EH (cell line): ENCODE data around the gene PPM1H.
A peak's percentile ranks its signal among the peaks of the same experiment; 100 is the strongest.

Source experiments
- DNase-seq: peaks from one replicate; pipeline ENCODE4 v3.0.0-alpha.2; 2015; ENCODE audit warnings: low read depth

Gene PPM1H

GRCh38 chr12:62604373-62604772 lies 330.6 kb downstream of the PPM1H start:
- no peak for DNase-seq

DNA sequence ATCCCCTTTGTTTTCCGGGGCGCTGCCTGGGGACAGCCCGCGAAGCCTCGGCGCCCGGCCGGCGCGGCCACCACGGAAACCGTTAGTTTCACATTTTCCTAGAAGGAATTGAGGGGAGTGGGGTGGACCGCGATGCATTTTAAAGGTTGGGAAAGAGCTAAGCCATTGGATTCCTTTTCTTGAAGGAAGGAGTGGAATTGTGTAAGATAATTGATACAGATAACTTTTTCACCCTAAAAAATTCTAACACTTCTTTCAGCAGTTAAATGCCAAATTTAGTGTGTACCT lies 331.2 kb downstream of the PPM1H start:
- DNase-seq = no peak

- DNase-seq = peak; percentile 92
Measured at GRCh38 chr12:62603061-62603810, 331.7 kb downstream of the PPM1H start.

DNA sequence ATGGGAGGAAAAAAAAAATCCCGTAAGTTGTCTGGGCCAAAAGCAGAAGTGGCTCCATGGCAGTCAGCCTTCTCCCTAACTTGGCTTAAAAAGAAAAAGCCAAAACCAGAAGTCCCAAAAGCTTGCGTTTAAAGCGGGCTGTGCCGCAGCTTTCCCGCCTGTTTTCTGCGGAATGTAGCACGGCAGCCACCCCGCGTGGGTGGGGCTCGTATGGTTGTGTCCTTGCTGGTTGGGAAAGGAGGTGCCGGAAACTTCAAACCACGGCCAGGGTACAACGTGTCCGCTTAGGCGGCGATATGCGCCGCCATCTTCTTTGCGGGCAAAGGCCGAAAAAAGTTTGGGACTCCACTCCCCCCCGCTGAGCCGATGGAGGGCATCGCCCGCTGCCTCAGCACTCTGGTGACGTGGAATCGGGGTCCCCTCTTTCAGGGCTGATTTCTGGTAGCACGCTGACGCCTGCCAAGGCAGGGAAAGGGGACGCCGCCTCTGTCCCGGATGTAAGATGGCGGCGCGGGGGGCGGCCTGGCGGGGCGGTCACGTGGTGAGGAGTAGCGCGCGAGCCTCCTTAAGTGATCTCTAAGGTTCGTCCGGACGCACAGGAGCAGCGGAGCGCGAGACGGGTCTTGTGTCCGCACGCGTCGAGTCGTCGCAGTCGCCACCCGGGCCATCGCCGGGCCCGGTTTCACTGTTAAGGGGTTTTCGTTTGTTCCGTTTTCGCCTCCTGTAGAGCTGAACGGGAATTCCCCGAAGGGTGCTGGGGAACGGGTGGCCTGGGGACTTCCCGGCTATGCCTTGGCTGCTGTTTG lies 332.5 kb downstream of the PPM1H start:
- peak; percentile 94 for DNase-seq

DNA sequence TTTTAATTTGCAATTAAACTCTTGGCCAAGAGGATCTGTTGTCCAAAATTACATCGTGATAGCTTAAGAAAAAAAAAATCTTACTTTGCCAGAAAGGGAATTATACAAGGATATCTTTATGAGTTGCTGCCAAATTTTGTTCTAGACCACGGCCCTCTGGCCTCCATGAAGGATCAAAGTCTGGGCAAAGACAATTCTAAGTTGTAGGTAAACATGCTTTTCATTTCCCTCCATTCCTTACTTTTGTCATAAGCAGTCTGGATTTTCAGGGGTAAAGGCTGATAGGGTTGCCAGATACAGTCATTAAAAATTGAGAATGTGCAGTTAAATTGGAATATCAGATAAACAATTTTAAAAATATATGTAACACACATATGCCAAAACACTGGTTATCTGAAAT lies 333.2 kb downstream of the PPM1H start:
- DNase-seq = no peak

DNA sequence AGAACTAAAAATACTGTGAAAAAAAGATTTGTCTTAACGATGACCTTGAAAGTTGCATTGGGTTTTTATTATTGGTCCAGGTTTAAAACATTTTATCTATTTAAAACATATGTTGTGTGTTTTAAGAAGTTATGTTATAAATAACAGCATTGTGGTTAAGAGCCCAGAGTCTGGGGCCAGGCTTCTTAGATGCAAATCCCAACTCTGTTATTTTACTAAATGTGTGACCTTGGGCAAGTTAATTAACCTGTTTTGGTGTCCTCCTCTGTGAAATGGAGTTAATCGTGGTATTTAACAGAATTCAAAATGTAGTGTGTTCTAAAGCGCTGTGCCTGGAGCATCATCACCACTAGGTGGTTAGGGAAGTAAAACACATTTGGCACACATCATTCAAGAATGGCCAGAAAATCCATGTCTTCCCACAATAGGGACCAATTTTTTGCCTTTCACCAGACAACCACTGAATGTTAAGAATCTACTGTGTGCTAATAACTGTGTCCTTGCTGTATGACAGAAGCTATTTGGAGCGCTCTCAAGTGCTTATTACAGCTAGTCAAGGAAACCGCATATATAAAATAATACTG lies 335.0 kb downstream of the PPM1H start:
- no peak for DNase-seq

DNA sequence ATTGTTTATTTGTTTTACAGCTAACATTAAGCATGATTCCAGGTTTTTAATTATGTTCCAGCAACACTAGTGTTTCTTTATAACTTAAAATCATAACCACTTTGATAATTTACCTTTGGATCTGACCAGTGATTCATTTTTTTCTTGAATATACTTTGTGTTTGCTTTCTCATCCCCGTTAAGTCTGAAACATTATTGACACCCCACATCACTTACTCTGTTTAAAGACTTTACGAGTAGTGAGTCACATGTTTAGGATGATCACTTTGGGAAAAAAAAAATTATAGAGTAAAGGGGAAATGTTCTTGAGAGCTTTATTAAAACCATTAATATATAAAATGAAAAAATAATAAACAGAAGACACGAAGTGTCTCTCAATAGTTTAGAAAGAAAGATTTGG lies 336.1 kb downstream of the PPM1H start:
- peak; percentile 28 for DNase-seq

DNA sequence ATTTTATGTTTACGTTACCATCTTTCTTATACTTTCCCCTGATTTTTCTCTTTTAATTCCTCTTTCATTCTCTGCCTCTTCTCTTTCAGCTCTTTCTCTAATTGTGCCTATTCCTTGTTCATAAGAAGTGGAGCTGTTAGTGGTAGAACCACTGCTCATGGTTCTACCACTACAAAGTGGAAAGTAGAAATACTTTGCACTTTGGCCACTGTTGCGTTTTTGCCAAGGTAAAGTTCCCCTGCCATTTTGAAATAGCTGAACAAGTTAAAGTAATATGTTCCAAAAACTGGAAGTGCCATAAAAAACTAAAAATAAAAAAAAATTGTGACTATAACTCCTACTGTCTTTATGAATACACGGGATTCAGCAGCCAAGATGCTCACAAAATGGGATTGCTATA lies 337.7 kb downstream of the PPM1H start:
- no peak for DNase-seq
